NCI-H128 (cell line): Measurements from ENCODE around the gene PRR20G.

Experiments used
- DNase-seq: peaks from one replicate; lab custom pipeline; 2025; ENCODE audit not compliant: unreplicated experiment; lab: John Stamatoyannopoulos, UW

Gene PRR20G

DNA sequence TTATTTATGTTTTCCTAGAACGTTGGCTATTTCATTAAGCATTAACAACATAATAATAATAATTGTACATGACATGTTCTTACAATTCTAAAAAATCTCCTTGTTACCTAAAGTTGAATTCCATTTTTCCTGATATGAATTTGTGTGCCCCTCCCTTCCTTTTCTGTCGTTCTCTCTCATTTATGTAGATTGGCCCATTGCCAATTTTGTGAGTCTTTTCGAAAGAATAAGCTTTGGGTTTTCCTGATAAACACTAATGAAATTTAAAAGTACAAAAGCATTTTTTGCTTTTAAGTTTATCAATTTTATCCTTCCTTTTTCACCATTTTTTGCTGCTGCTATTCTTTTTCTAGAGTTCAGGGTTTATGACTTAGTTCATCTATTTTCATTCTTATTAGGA lies 50.0 kb downstream of the PRR20G start:
- DNase-seq, result no peak

DNA sequence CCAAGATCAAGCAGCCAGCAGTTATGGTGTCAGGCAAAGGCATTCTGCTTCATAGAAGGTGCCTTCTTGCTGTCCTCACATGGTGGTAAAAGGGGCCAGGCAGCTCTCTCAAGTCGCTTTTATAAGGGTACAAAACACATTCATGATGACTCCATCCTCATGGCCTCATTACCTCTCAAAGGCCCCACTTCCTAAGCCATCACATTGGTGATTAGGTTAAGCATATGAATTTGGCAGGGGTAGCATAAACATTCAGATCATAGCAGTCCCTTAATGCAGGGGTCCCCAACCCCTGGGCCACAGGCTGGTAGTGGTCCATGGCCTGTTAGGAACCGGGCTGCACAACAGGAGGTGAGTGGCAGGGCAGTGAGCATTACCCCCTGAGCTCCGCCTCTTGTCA lies 52.1 kb downstream of the PRR20G start:
- DNase-seq, result no peak

- no peak for DNase-seq
These were observed 53.1 kb downstream of the PRR20G start for GRCh38 chr3:127234778-127235177.
